Mammary epithelial cell (primary cell): ENCODE results near the gene DFFB.

Experiments used
- CTCF ChIP-seq, 2 donors: IDR thresholded peaks in 1 of 2; conservative IDR thresholded peaks in 1 of 2; 2 replicates each; pipeline ENCODE4 v1.5.1; 2011 to 2012; ENCODE audit warnings: inconsistent platforms in 2 of 2, low read length in 2 of 2, mild to moderate bottlenecking in 2 of 2, control low read depth in 1 of 2, low read depth in 1 of 2; ENCODE audit not compliant: insufficient read depth in 1 of 2; ENCODE audit errors: extremely low read depth in 1 of 2
- EZH2 ChIP-seq: IDR thresholded peaks from 2 replicates; pipeline ENCODE4 v1.6.1; 2012; ENCODE audit warnings: low read length, inconsistent platforms, borderline replicate concordance

- TF ChIP-seq CTCF (conservative IDR thresholded peaks at IDR 0.05 in 1 of 2, IDR thresholded peaks at IDR 0.05 in 1 of 2; ENCODE audit: extremely low read depth in 1 of 2, insufficient read depth in 1 of 2, low read depth in 1 of 2, low read length in 2 of 2) (no peak), EZH2 (no peak)
These were observed 27.7 kb downstream of the DFFB start for GRCh38 chr1:3884966-3885365.
